ENCODE results near the gene KLF11.

- TF ChIP-seq POLR2AphosphoS5 (IDR thresholded peaks at IDR 0.05; ENCODE audit: low read depth, low read length) (no peak), TAF1 (IDR thresholded peaks at IDR 0.05; ENCODE audit: low read depth, low read length) (no peak), POLR2A (IDR thresholded peaks at IDR 0.05; ENCODE audit: low read depth, low read length) (no peak)
Observed at GRCh38 chr2:10065773-10066055, 22.4 kb downstream of the KLF11 start.

Data from GM12891 (cell line).